HL-60 (cell line): ENCODE measurements around the gene ROR2.

Experiments used
- TF ChIP-seq, protein P1 (sequence below): IDR thresholded peaks from one replicate; pipeline ENCODE4 v1.5.1; 2011; ENCODE audit warnings: low read length, control low read depth, inconsistent platforms; ENCODE audit not compliant: insufficient read depth
- TF ChIP-seq, protein P2 (sequence below): IDR thresholded peaks from 2 replicates; pipeline ENCODE4 v1.6.1; 2012; ENCODE audit warnings: low read depth; ENCODE audit not compliant: insufficient replicate concordance

DNA sequence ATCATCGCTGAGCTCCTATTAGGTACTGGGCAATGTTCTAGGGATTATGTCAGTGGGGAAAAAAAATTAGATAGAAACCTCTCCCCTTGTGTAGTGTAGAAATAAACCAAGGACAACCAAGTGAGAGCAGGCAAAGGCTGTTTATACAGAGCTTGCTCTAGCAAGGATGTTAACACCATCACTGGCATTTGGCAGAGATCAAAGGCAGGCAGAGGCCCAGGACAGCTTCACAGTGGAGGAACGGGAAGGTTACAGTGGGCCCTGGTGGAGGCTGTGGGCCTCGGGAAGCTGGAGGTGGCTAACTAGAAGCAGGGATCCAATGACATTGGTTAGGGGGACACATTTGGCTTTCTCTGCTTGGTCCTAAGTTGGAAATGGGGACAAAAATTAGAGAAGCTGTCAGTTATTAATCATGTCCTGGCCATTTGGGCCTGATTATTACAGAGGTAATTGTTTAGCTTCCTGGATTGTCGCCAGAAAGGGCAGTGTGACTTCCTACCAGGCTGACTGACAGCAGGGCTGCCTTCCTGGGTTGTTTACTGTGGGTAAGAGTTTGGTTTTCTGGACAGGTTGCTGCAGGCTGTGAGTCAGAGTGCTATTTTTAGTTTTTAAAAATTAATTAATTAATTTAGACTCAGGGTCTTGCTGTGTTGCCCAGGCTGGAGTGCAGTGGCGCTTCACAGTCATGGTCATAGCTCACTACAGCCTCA is 259.3 kb downstream of the ROR2 start:
- TF ChIP-seq, protein P1, sequence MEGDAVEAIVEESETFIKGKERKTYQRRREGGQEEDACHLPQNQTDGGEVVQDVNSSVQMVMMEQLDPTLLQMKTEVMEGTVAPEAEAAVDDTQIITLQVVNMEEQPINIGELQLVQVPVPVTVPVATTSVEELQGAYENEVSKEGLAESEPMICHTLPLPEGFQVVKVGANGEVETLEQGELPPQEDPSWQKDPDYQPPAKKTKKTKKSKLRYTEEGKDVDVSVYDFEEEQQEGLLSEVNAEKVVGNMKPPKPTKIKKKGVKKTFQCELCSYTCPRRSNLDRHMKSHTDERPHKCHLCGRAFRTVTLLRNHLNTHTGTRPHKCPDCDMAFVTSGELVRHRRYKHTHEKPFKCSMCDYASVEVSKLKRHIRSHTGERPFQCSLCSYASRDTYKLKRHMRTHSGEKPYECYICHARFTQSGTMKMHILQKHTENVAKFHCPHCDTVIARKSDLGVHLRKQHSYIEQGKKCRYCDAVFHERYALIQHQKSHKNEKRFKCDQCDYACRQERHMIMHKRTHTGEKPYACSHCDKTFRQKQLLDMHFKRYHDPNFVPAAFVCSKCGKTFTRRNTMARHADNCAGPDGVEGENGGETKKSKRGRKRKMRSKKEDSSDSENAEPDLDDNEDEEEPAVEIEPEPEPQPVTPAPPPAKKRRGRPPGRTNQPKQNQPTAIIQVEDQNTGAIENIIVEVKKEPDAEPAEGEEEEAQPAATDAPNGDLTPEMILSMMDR, result no peak
- TF ChIP-seq, protein P2, sequence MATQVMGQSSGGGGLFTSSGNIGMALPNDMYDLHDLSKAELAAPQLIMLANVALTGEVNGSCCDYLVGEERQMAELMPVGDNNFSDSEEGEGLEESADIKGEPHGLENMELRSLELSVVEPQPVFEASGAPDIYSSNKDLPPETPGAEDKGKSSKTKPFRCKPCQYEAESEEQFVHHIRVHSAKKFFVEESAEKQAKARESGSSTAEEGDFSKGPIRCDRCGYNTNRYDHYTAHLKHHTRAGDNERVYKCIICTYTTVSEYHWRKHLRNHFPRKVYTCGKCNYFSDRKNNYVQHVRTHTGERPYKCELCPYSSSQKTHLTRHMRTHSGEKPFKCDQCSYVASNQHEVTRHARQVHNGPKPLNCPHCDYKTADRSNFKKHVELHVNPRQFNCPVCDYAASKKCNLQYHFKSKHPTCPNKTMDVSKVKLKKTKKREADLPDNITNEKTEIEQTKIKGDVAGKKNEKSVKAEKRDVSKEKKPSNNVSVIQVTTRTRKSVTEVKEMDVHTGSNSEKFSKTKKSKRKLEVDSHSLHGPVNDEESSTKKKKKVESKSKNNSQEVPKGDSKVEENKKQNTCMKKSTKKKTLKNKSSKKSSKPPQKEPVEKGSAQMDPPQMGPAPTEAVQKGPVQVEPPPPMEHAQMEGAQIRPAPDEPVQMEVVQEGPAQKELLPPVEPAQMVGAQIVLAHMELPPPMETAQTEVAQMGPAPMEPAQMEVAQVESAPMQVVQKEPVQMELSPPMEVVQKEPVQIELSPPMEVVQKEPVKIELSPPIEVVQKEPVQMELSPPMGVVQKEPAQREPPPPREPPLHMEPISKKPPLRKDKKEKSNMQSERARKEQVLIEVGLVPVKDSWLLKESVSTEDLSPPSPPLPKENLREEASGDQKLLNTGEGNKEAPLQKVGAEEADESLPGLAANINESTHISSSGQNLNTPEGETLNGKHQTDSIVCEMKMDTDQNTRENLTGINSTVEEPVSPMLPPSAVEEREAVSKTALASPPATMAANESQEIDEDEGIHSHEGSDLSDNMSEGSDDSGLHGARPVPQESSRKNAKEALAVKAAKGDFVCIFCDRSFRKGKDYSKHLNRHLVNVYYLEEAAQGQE, result no peak
